NOMO-1 treated with DMSO at 0.1 percent for 48 hours (cell line): Measurements from ENCODE around the gene LILRB5.
"Not testable (repeated sequence)": the region's sequence is repeated elsewhere in the genome, so short reads cannot be mapped to it uniquely, and the experiment has no call there.

ENCODE experiments used
- DNase-seq: peaks from one replicate; lab custom pipeline; 2025; ENCODE audit not compliant: unreplicated experiment; lab: John Stamatoyannopoulos, UW

Gene LILRB5

GRCh38 chr19:54216869-54217268, 40.2 kb downstream of the LILRB5 start:
- no peak for DNase-seq

- DNase-seq = not testable (repeated sequence)
These were observed 42.3 kb downstream of the LILRB5 start for GRCh38 chr19:54214734-54215133.

GRCh38 chr19:54214217-54214616, 42.9 kb downstream of the LILRB5 start:
- not testable (repeated sequence) for DNase-seq

GRCh38 chr19:54211235-54211634, 45.8 kb downstream of the LILRB5 start:
- DNase-seq = no peak

GRCh38 chr19:54209811-54210494, 47.1 kb downstream of the LILRB5 start:
- DNase-seq = peak; percentile 38

GRCh38 chr19:54209058-54209810, 47.8 kb downstream of the LILRB5 start:
- no peak for DNase-seq

GRCh38 chr19:54208784-54209057, 48.4 kb downstream of the LILRB5 start:
- DNase-seq = no peak

GRCh38 chr19:54207983-54208783, 48.9 kb downstream of the LILRB5 start:
- DNase-seq = peak; percentile 100

- no peak for DNase-seq
These were observed 49.4 kb downstream of the LILRB5 start for GRCh38 chr19:54207676-54207982.

- DNase-seq = not testable (repeated sequence)
These were observed 49.9 kb downstream of the LILRB5 start for GRCh38 chr19:54207193-54207592.

GRCh38 chr19:54206831-54207177, 50.3 kb downstream of the LILRB5 start:
- no peak for DNase-seq

GRCh38 chr19:54206030-54206830, 50.8 kb downstream of the LILRB5 start:
- no peak for DNase-seq

- DNase-seq = no peak
These were observed 52.2 kb downstream of the LILRB5 start for GRCh38 chr19:54204767-54205468.

GRCh38 chr19:54203151-54203611, 53.9 kb downstream of the LILRB5 start:
- DNase-seq = no peak

- no peak for DNase-seq
These were observed 55.1 kb downstream of the LILRB5 start for GRCh38 chr19:54201980-54202379.

- no peak for DNase-seq
These were observed 55.8 kb downstream of the LILRB5 start for GRCh38 chr19:54201172-54201701.
